Pancreas (tissue), 10 donors: Measurements from ENCODE around the gene DPP4. TPM values are rescaled to one million over a fixed set of nuclear protein-coding genes. Genes with fewer than 3 reads are reported as not detected.

Source experiments
- ATAC-seq, 4 donors: fragments of 200-7000 bp; cut with Tn5 transposase; one replicate each; pipeline versions ENCODE4 v1.8.0 to v1.9.1; 2020; ENCODE audit warnings: mild to moderate bottlenecking in 4 of 4, moderate library complexity in 4 of 4
- DNase-seq, 6 donors: peaks; one replicate each; pipeline ENCODE4 v3.0.0-alpha.2; 2020
- FAIRE-seq: peaks from 2 replicates; lab custom pipeline; 2012; peaks lifted over from hg19 to GRCh38; lab: Jason Lieb, UNC
- H3K27ac ChIP-seq, 4 donors: fragments of 200-600 bp; sonication (generic); 1 replicate in 3 of 4; 2 replicates in 1 of 4; pipeline versions ENCODE4 v1.5.0 to v1.8.0; 2020
- H3K27me3 ChIP-seq, 4 donors: fragments of 200-600 bp; one replicate each; pipeline ENCODE4 v1.8.0; 2021
- H3K36me3 ChIP-seq, 3 donors: fragments of 200-600 bp; sonication (generic) in 1 of 3; one replicate each; pipeline versions ENCODE4 v1.5.0 to v1.8.0; 2020 to 2021
- H3K4me1 ChIP-seq, 3 donors: fragments of 200-600 bp; one replicate each; pipeline ENCODE4 v1.8.0; 2021
- H3K4me3 ChIP-seq, 4 donors: fragments of 200-600 bp; sonication (generic) in 2 of 4; one replicate each; pipeline versions ENCODE4 v1.5.0 to v1.8.0; 2020 to 2021
- H3K9me3 ChIP-seq, 4 donors: fragments of 200-600 bp; one replicate each; pipeline ENCODE4 v1.8.0; 2021
- CTCF ChIP-seq, 4 donors: fragments of 200-600 bp; sonication (generic) in 3 of 4; IDR thresholded peaks; one replicate each; pipeline versions ENCODE4 v1.5.0 to v1.8.0; 2021; ENCODE audit warnings: antibody characterized with exemption in 4 of 4
- WGBS, 2 donors: extraction: QIAGEN DNeasy Blood & Tissue Kit; methylation state at CpG; one replicate each; pipeline ENCODE4 v1.1.7; 2013; 5-methylcytosine and 5-hydroxymethylcytosine counted together
- intact Hi-C, 3 donors: fragments of 100-400 bp; cut with DNase I; formaldehyde crosslinking; loops; one replicate each; pipeline versions ENCODE4 v1.11.1 to v1.14.2; 2022
- polyA plus RNA-seq, 2 donors: library from polyadenylated mRNA; stranded (reverse); fragments of 200-250 nt; gene quantifications; one replicate each; pipeline ENCODE4 v1.2.3, GENCODE V29; 2013
- total RNA-seq, 6 donors: library from RNA; stranded (reverse); fragmentation: NEBNext Ultra II Directional in 4 of 6; extraction: Animal tissue kit (Norgen Biotek cat#: 25700) in 4 of 6; gene quantifications; one replicate each; pipeline versions ENCODE4 v1.2.1 to v1.2.4, GENCODE V29; 2021 to 2023
- donor health status: healthy with polysubstance abuse.
- donor health status: DM: no; HTN: no; CAD: no; lungs with moderate emphysema.
- donor health status: DM: no; HTN: no; CAD: no.
- donor health status: control.
- donor health status: control.
- donor health status: Bipolar disorder and iron deficiency.
- donor health status: DM: yes; HTN: yes; CAD: no.
- donor health status: DM: no; HTN: no; CAD: no.
- donor health status: DM: no; HTN: no; CAD: no.
- donor health status: DM: yes; HTN: yes; CAD: no.

DPP4 gene
- total and polyA plus RNA-seq, 8 donors = 0.98 to 6.4 (median 2.4) TPM

GRCh38 chr2:162099836-162100235 lies 25.8 kb upstream of the DPP4 start:
- no peak for FAIRE-seq

GRCh38 chr2:162092658-162093556 lies 18.9 kb upstream of the DPP4 start:
- TF ChIP-seq CTCF (IDR thresholded peaks at IDR 0.05) = no peak
- ATAC-seq = peak in 3 of 4 donors; percentile 26 to 65 (median 57)
- Histone ChIP-seq H3K4me3 (no peak overlapping the region), H3K27ac (peak overlapping the region in 1 of 4 donors; percentile 22), H3K9me3 (no peaks in the 10 kb centered on the region), H3K4me1 (no peaks in the 10 kb centered on the region), H3K27me3 (no peaks in the 10 kb centered on the region), H3K36me3 (no peaks in the 10 kb centered on the region)
- intact Hi-C loops = no loop called here
- DNase-seq = peak in 1 of 6 donors; percentile 44
- WGBS, 2 donors = 80 to 86% methylated on average over 7 of the region's 7 CpGs
- no peak for FAIRE-seq

More at GRCh38 chr2:162099836-162100235, 25.8 kb upstream of the DPP4 start:
- ATAC-seq (no peak), DNase-seq (no peak)
- H3K4me1 ChIP-seq = no peaks in the 10 kb centered on the region
- H3K36me3 ChIP-seq = no peaks in the 10 kb centered on the region
- H3K27me3 ChIP-seq = no peaks in the 10 kb centered on the region
- no peak for TF ChIP-seq CTCF (IDR thresholded peaks at IDR 0.05)
- H3K4me3 ChIP-seq = no peak overlapping the region
- H3K27ac ChIP-seq = no peak overlapping the region
- H3K9me3 ChIP-seq = no peaks in the 10 kb centered on the region
- intact Hi-C loops = no loop called here
- 96 to 97% methylated on average over 5 of the region's 5 CpGs for WGBS, 2 donors

- Histone ChIP-seq H3K4me1 (no peaks in the 10 kb centered on the region), H3K9me3 (no peaks in the 10 kb centered on the region), H3K27ac (no peak overlapping the region), H3K4me3 (no peak overlapping the region), H3K27me3 (no peaks in the 10 kb centered on the region), H3K36me3 (no peaks in the 10 kb centered on the region)
- ATAC-seq (peak in 1 of 4 donors; percentile 31), FAIRE-seq (no peak), DNase-seq (no peak)
- TF ChIP-seq CTCF (IDR thresholded peaks at IDR 0.05) = no peak
- WGBS, 2 donors = 74 to 81% methylated on average over 5 of the region's 5 CpGs
- intact Hi-C loops = no loop called here
These were observed 18.0 kb upstream of the DPP4 start for GRCh38 chr2:162092008-162092390.

GRCh38 chr2:162091325-162092007 lies 17.5 kb upstream of the DPP4 start:
- FAIRE-seq (no peak), DNase-seq (no peak), ATAC-seq (peak in 3 of 4 donors; percentile 11 to 68 (median 48))
- no peaks in the 10 kb centered on the region for H3K27me3 ChIP-seq
- no peaks in the 10 kb centered on the region for H3K36me3 ChIP-seq
- no peaks in the 10 kb centered on the region for H3K9me3 ChIP-seq
- H3K4me1 ChIP-seq = no peaks in the 10 kb centered on the region
- no peak for TF ChIP-seq CTCF (IDR thresholded peaks at IDR 0.05)
- no peak overlapping the region for H3K4me3 ChIP-seq
- no peak overlapping the region for H3K27ac ChIP-seq
- intact Hi-C loops = no loop called here
- WGBS, 2 donors = 80 to 85% methylated on average over 7 of the region's 7 CpGs
